GM23338 (cell line): Measurements from ENCODE around the gene EFHB. TPM values are rescaled to one million over a fixed set of nuclear protein-coding genes. Genes with fewer than 3 reads are reported as not detected.

Experiments
- ATAC-seq: fragments of 200-7000 bp; cut with Tn5 transposase; 3 replicates; pipeline ENCODE4 v1.9.1; 2020
- DNase-seq: peaks from one replicate; pipeline ENCODE4 v3.0.0-alpha.2; 2015; ENCODE audit warnings: low spot score
- H2AFZ ChIP-seq: fragments of 200-600 bp; sonication (generic); 2 replicates; pipeline ENCODE4 v1.8.0; 2016; ENCODE audit warnings: antibody characterized with exemption, mild to moderate bottlenecking, moderate library complexity
- H3F3A ChIP-seq: fragments of 200-600 bp; sonication (generic); replicated peaks from 2 replicates; pipeline ENCODE4 v1.8.0; 2017; ENCODE audit warnings: antibody characterized with exemption, mixed run types, low read depth
- H3K27ac ChIP-seq: fragments of 200-600 bp; sonication (generic); 2 replicates; pipeline ENCODE4 v1.6.1; 2016; ENCODE audit warnings: low read depth
- H3K27me3 ChIP-seq: fragments of 200-600 bp; sonication (generic); 2 replicates; pipeline ENCODE4 v1.8.0; 2016; ENCODE audit warnings: mild to moderate bottlenecking, mixed run types, moderate library complexity; ENCODE audit not compliant: insufficient read depth
- H3K36me3 ChIP-seq: fragments of 200-600 bp; sonication (generic); 2 replicates; pipeline ENCODE4 v1.8.0; 2016; ENCODE audit warnings: mild to moderate bottlenecking; ENCODE audit not compliant: insufficient read depth
- H3K4me1 ChIP-seq: fragments of 200-600 bp; sonication (generic); 2 replicates; pipeline ENCODE4 v1.8.0; 2016; ENCODE audit warnings: mild to moderate bottlenecking, moderate library complexity; ENCODE audit not compliant: insufficient read depth
- H3K4me2 ChIP-seq: fragments of 200-600 bp; sonication (generic); 2 replicates; pipeline ENCODE4 v1.7.1; 2017; ENCODE audit warnings: mixed run types
- H3K4me3 ChIP-seq: fragments of 200-600 bp; sonication (generic); 2 replicates; pipeline ENCODE4 v1.6.1; 2016; ENCODE audit warnings: mixed run types
- H3K79me2 ChIP-seq: fragments of 200-600 bp; sonication (generic); replicated peaks from 2 replicates; pipeline ENCODE4 v1.8.0; 2017; ENCODE audit warnings: mild to moderate bottlenecking; ENCODE audit not compliant: insufficient read depth
- H3K9me2 ChIP-seq: fragments of 200-600 bp; sonication (generic); 2 replicates; pipeline ENCODE4 v1.8.0; 2017; ENCODE audit not compliant: insufficient read depth
- H4K20me1 ChIP-seq: fragments of 200-600 bp; sonication (generic); replicated peaks from 2 replicates; pipeline ENCODE4 v1.8.0; 2017; ENCODE audit warnings: mild to moderate bottlenecking; ENCODE audit not compliant: insufficient read depth
- H3K27ac Mint-ChIP-seq: 2 replicates; pipeline ENCODE4 v1.8.0; 2020; ENCODE audit warnings: inconsistent platforms, mild to moderate bottlenecking, moderate library complexity, mixed read lengths
- H3K27me3 Mint-ChIP-seq: 3 replicates; pipeline ENCODE4 v1.8.0; 2022; ENCODE audit warnings: low read depth, mild to moderate bottlenecking, moderate library complexity, mixed read lengths, inconsistent platforms; ENCODE audit not compliant: insufficient read depth, poor library complexity
- H3K36me3 Mint-ChIP-seq: 3 replicates; pipeline ENCODE4 v1.8.0; 2021; ENCODE audit warnings: low read depth, mild to moderate bottlenecking, inconsistent platforms, moderate library complexity, mixed read lengths
- H3K4me1 Mint-ChIP-seq: 3 replicates; pipeline ENCODE4 v1.8.0; 2020; ENCODE audit warnings: mild to moderate bottlenecking, inconsistent platforms, mixed read lengths
- H3K4me3 Mint-ChIP-seq: 3 replicates; pipeline ENCODE4 v1.8.0; 2021; ENCODE audit warnings: moderate library complexity, mild to moderate bottlenecking, inconsistent platforms, mixed read lengths
- H3K9me3 Mint-ChIP-seq: 3 replicates; pipeline ENCODE4 v1.8.0; 2020; ENCODE audit warnings: moderate library complexity, mild to moderate bottlenecking, inconsistent platforms, mixed read lengths
- CREB1 ChIP-seq: fragments of 250-450 bp; sonication (Bioruptor Pico); IDR thresholded peaks from 2 replicates; pipeline ENCODE4 v1.5.0; 2020; ENCODE audit warnings: low read depth, mild to moderate bottlenecking, moderate library complexity
- EZH2 ChIP-seq: fragments of 200-600 bp; sonication (generic); IDR thresholded peaks from one replicate; pipeline ENCODE4 v1.8.0; 2017; ENCODE audit warnings: antibody characterized with exemption, mild to moderate bottlenecking, low read depth; ENCODE audit not compliant: unreplicated experiment
- EZH2phosphoT487 ChIP-seq: fragments of 200-600 bp; sonication (generic); IDR thresholded peaks from one replicate; pipeline ENCODE4 v1.8.1; 2018; ENCODE audit warnings: antibody characterized with exemption; ENCODE audit not compliant: unreplicated experiment
- NANOG ChIP-seq: IDR thresholded peaks from 2 replicates; pipeline ENCODE4 v1.6.1; 2016; ENCODE audit warnings: antibody characterized with exemption, borderline replicate concordance
- POLR2AphosphoS5 ChIP-seq: IDR thresholded peaks from 2 replicates; pipeline ENCODE4 v1.6.1; 2016; ENCODE audit warnings: antibody characterized with exemption, low read depth
- STAT1 ChIP-seq: IDR thresholded peaks from one replicate; pipeline ENCODE4 v1.6.1; 2016; ENCODE audit warnings: antibody characterized with exemption; ENCODE audit not compliant: unreplicated experiment
- ZNF114 ChIP-seq: fragments of 250-450 bp; sonication (Bioruptor Pico); IDR thresholded peaks from 2 replicates; pipeline ENCODE4 v1.5.0; 2020; ENCODE audit warnings: mild to moderate bottlenecking, moderate library complexity
- ZNF331 ChIP-seq: fragments of 250-450 bp; sonication (Bioruptor Pico); IDR thresholded peaks from 2 replicates; pipeline ENCODE4 v1.5.0; 2020; ENCODE audit warnings: low read depth, mild to moderate bottlenecking, moderate library complexity
- polyA plus RNA-seq: library from polyadenylated mRNA; unstranded; fragments of >200 nt; fragmentation: Nextera tagmentation; extraction: Ambion mirVana; gene quantifications from 2 replicates; pipeline ENCODE4 v1.2.1, GENCODE V29; 2016
- total RNA-seq: library from RNA; depleted of rRNA; stranded (reverse); fragments of >200 nt; shearing (Covaris generic); gene quantifications from 2 replicates; pipeline ENCODE4 v1.2.3, GENCODE V29; 2014
- TF ChIP-seq, protein P1 (sequence below), 2 experiments: fragments of 200-600 bp in 1 of 2; sonication (generic) in 1 of 2; conservative IDR thresholded peaks; 2 replicates each; pipeline versions ENCODE4 v1.5.1 to v1.6.1; 2016 to 2017; ENCODE audit warnings: antibody characterized with exemption in 2 of 2, low read depth in 2 of 2, mild to moderate bottlenecking in 2 of 2, moderate library complexity in 1 of 2
- TF ChIP-seq, protein P2 (sequence below): IDR thresholded peaks from 2 replicates; pipeline ENCODE4 v1.6.1; 2016; ENCODE audit warnings: antibody characterized with exemption

EFHB gene
- total and polyA plus RNA-seq, 2 experiments from 2014 or later = 0.35 to 0.68 TPM

DNA sequence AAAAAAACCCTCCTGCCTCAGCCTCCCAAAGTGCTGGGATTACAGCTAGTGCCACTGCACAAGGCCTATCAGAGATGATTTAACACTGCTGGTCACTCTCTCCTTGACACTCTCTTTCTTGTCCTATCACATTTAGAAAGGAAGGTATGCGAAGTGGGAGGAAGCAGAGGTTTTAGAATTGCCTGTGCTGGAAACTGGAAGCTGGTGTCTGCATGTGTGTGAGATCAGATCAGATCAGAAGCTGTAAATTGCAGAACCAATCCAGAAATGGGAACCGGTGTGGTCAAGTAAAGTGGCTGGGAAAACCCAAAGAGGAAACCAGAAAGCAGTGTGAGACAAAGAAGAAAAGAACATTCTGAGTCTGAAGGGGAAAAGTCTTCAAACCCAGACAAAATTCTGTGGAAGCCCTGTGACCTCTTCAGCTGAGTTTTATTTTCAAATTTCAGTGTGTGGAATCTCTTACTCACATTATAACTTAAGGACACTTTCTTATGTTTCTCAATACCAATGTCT is 2.8 kb downstream of the EFHB start:
- no peaks in the 10 kb centered on the region for H3K79me2 ChIP-seq
- H3K27me3 Mint-ChIP-seq = peaks cover 4% of the 10 kb centered on the region
- no peaks in the 10 kb centered on the region for H3F3A ChIP-seq
- no peak overlapping the region for H3K27ac ChIP-seq
- no peak overlapping the region for H3K27ac Mint-ChIP-seq
- H3K4me2 ChIP-seq = no peak overlapping the region
- peaks cover 6% of the 10 kb centered on the region for H3K4me1 ChIP-seq
- H4K20me1 ChIP-seq = no peaks in the 10 kb centered on the region
- DNase-seq = no peak
- no peak overlapping the region for H3K4me3 Mint-ChIP-seq
- H3K36me3 Mint-ChIP-seq = no peaks in the 10 kb centered on the region
- H3K9me3 Mint-ChIP-seq = no peaks in the 10 kb centered on the region
- TF ChIP-seq ZNF114 (CRISPR knock-in tag) = no peak
- H3K9me2 ChIP-seq = no peaks in the 10 kb centered on the region
- H3K27me3 ChIP-seq = no peaks in the 10 kb centered on the region
- ATAC-seq = no peak
- H3K4me1 Mint-ChIP-seq = peaks cover 11% of the 10 kb centered on the region
- H3K36me3 ChIP-seq = no peaks in the 10 kb centered on the region
- no peak overlapping the region for H3K4me3 ChIP-seq
- peak overlapping the region; percentile 66; the same call in 1 of the 2 replicates for H2AFZ ChIP-seq

DNA sequence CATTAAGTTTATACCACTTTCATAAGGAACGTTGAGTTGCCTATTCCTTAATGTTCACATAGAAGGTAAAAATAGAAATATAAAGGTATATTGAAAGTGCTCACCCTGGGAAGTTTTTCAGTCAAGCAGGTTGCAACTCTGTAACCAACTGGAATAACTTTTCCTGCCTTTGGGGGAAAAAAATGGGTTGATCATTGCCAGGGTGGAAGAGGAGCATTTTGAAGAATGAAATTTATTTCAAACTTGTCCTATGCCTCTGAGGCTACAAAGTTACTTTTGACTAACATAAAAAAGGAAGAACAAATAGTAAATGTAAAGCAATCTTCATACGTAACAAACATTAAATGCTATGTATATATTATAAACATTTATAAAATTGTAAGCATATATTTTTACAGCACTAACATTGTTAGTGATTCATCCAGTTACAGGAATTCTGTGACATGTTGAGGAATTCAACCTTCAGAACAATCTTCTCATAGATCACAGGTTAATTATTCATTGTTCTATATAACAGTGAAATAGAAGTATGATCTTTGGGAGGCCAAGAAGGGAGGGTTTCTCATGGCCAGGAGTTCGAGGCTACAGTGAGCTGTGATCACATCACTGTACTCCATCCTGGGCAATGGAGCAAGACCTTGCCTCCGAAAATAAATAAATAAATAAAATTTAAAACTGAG is 13.5 kb downstream of the EFHB start:
- no peak for ATAC-seq
- Mint-ChIP-seq H3K4me3 (no peak overlapping the region), H3K27me3 (no peaks in the 10 kb centered on the region), H3K4me1 (peaks cover 7% of the 10 kb centered on the region), H3K9me3 (no peaks in the 10 kb centered on the region), H3K36me3 (no peaks in the 10 kb centered on the region), H3K27ac (0 out of 2 replicates have a peak overlapping the region, but pooled peaks have one; percentile 3)
- no peaks in the 10 kb centered on the region for H3K27me3 ChIP-seq
- no peaks in the 10 kb centered on the region for H3F3A ChIP-seq
- no peak overlapping the region for H3K27ac ChIP-seq
- no peaks in the 10 kb centered on the region for H3K36me3 ChIP-seq
- no peaks in the 10 kb centered on the region for H4K20me1 ChIP-seq
- TF ChIP-seq POLR2AphosphoS5 (no peak), EZH2phosphoT487 (no peak), ZNF331 (CRISPR knock-in tag) (no peak), STAT1 (no peak)
- TF ChIP-seq, protein P1, sequence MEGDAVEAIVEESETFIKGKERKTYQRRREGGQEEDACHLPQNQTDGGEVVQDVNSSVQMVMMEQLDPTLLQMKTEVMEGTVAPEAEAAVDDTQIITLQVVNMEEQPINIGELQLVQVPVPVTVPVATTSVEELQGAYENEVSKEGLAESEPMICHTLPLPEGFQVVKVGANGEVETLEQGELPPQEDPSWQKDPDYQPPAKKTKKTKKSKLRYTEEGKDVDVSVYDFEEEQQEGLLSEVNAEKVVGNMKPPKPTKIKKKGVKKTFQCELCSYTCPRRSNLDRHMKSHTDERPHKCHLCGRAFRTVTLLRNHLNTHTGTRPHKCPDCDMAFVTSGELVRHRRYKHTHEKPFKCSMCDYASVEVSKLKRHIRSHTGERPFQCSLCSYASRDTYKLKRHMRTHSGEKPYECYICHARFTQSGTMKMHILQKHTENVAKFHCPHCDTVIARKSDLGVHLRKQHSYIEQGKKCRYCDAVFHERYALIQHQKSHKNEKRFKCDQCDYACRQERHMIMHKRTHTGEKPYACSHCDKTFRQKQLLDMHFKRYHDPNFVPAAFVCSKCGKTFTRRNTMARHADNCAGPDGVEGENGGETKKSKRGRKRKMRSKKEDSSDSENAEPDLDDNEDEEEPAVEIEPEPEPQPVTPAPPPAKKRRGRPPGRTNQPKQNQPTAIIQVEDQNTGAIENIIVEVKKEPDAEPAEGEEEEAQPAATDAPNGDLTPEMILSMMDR (conservative IDR thresholded peaks at IDR 0.05; ENCODE audit: low read depth in 2 of 2) = no peak
- no peaks in the 10 kb centered on the region for H3K79me2 ChIP-seq
- no peak overlapping the region for H3K4me2 ChIP-seq
- no peaks in the 10 kb centered on the region for H3K9me2 ChIP-seq
- H3K4me1 ChIP-seq = peaks cover 6% of the 10 kb centered on the region; the same call in 1 of the 2 replicates
- no peak for DNase-seq
- H2AFZ ChIP-seq = no peak overlapping the region
- H3K4me3 ChIP-seq = no peak overlapping the region

DNA sequence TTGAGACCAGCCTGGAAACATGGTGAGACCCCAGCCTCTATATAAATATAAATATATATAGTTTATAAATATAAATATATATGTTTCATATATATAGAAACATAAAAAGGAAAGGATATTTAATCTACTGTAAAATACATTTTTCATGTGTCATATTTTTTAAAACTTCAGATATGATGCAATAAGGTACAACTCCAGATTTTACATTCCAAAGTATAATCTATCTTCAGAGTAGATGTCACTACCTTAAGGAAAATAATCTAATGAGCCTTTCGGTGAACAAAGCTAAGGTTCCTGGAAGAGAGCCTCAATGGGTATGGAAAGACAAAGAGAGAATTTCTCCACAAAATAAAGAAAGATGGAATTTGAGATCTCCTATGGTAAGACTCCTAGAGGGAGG is 16.9 kb downstream of the EFHB start:
- no peak overlapping the region for H3K4me3 ChIP-seq
- no peaks in the 10 kb centered on the region for H3K27me3 ChIP-seq
- H3K4me1 Mint-ChIP-seq = peaks cover 7% of the 10 kb centered on the region
- H3K27ac Mint-ChIP-seq = no peak overlapping the region
- no peaks in the 10 kb centered on the region for H3K79me2 ChIP-seq
- H3K9me3 Mint-ChIP-seq = no peaks in the 10 kb centered on the region; the same call in 2 of the 3 replicates
- no peak for DNase-seq
- H3K36me3 ChIP-seq = no peaks in the 10 kb centered on the region
- no peak overlapping the region for H2AFZ ChIP-seq
- H3K4me1 ChIP-seq = peaks cover 6% of the 10 kb centered on the region; the same call in 1 of the 2 replicates
- no peaks in the 10 kb centered on the region for H4K20me1 ChIP-seq
- H3K36me3 Mint-ChIP-seq = no peaks in the 10 kb centered on the region
- no peak overlapping the region for H3K27ac ChIP-seq
- no peaks in the 10 kb centered on the region for H3K9me2 ChIP-seq
- H3F3A ChIP-seq = no peaks in the 10 kb centered on the region
- no peak overlapping the region for H3K4me3 Mint-ChIP-seq
- no peak for ATAC-seq
- no peak overlapping the region for H3K4me2 ChIP-seq
- H3K27me3 Mint-ChIP-seq = peaks cover 1% of the 10 kb centered on the region
- no peak for TF ChIP-seq NANOG
- no peak for TF ChIP-seq EZH2
- TF ChIP-seq, protein P2, sequence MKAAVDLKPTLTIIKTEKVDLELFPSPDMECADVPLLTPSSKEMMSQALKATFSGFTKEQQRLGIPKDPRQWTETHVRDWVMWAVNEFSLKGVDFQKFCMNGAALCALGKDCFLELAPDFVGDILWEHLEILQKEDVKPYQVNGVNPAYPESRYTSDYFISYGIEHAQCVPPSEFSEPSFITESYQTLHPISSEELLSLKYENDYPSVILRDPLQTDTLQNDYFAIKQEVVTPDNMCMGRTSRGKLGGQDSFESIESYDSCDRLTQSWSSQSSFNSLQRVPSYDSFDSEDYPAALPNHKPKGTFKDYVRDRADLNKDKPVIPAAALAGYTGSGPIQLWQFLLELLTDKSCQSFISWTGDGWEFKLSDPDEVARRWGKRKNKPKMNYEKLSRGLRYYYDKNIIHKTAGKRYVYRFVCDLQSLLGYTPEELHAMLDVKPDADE = no peak
- no peak for TF ChIP-seq CREB1
- no peak for TF ChIP-seq EZH2phosphoT487
- TF ChIP-seq, protein P1 (conservative IDR thresholded peaks at IDR 0.05; ENCODE audit: low read depth in 2 of 2) = no peak
